HG03066 (cell line): Measurements from ENCODE around the gene OR6P1.

Experiments
- ATAC-seq: cut with Tn5 transposase; IDR thresholded peaks from one replicate; pipeline ENCODE4 v1.9.1; 2021; ENCODE audit warnings: low read depth; ENCODE audit not compliant: unreplicated experiment

The OR6P1 gene, protein sequence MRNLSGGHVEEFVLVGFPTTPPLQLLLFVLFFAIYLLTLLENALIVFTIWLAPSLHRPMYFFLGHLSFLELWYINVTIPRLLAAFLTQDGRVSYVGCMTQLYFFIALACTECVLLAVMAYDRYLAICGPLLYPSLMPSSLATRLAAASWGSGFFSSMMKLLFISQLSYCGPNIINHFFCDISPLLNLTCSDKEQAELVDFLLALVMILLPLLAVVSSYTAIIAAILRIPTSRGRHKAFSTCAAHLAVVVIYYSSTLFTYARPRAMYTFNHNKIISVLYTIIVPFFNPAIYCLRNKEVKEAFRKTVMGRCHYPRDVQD

DNA sequence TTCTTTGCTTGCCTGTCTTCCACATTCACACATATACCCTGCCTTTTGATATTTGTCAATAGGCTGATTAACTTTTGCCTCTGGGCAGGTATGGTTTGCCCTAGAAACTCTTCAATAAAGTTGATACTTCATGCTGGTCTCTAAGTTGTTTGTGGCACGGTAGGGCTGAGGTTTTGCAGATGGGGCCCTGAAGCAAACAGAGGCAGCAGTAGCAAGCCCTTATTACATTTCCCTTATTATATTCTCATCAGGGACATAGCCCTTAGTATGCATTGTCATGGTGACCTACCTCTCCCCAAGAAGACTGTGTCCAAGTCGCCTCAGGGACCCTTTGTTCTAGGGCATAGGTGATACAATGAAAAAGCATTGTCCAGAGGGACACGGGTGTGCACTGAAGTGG, at the start of gene OR6P1:
TSS of gene OR6P1 (minus strand) at position 101 of the 400 bp plus-strand sequence. CDS start 6,976 bp downstream, outside the sequence.
- ATAC-seq: no peak

DNA sequence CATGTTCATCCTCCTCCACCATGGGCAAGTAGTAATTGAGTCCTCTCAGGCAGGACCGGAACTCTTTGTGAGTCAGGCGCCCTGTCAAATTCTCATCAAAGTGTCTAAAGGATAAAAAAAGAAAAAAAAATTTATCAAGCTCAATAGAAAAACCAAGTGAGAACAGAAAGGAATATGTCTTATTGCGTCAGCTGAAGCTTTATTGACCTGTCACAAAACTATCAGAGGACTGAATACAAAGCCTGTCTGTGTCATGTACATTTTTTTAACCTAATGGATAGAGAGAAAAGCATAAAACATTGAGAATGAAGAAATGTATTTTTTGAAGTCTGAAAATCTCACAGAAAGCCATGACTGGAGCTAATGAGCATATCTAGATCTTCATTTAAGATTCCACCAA, 43.4 kb upstream of the OR6P1 start:
- no peak for ATAC-seq

DNA sequence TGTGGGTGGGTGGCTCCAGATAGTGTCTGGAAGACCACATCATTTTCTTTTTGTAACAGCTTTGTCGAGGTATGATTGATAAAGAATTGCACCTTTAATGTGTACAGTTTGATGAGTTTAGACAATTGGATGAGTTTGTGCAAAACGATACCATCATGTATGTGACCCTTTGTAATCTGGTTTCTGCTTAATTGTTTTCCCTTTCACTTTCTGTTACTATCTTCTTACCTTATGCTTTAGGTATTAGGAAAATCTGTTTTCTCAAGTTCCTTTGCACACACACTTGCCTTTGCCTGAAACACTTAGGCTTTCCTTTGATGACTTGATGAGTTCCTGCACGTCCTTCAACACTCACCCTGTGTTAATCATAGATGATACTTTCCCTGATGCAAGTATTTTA, 41.5 kb upstream of the OR6P1 start:
- no peak for ATAC-seq

DNA sequence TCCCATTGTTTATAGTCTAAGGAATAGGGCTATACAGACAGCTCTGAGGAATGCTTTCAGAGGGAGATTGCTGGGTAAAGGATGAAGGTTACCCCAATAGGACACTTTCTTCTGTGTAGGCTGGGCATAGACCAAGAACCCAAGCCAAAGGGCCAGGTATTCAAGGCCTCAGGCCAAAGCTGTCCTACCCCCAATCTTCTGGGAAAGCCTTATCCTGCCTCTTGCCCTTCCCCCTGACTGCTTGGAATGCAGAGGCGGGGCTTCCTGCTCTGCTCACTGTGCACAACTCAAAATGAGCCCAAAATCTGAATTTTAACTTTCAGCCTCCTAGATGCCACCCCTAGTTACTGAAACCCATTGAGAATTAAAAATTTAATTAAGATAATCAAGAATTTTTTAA, 36.9 kb upstream of the OR6P1 start:
- no peak for ATAC-seq

DNA sequence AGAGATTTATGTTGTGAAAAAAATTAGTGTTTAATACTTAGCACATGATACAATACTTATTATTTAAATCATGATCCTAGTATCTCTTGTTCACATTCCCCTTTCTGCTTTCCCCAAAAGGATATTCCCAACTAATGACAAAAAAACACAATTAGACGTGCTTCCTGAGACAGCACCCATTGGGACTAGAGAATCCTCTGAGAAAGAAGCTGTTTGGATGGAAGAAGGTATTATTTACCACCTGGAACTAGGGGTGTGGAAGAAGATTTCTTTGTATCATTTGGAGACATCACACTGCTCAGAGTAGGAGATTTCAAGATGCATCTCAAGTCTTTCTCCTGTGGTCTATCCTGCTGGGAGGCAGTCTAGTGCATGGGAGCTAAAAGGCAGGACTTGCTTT, 34.6 kb upstream of the OR6P1 start, which contains the start of gene OR10Z1:
TSS of gene OR10Z1 (plus strand) at position 301 of the 400 bp plus-strand sequence. CDS start 1,171 bp downstream, outside the sequence.
- no peak for ATAC-seq

DNA sequence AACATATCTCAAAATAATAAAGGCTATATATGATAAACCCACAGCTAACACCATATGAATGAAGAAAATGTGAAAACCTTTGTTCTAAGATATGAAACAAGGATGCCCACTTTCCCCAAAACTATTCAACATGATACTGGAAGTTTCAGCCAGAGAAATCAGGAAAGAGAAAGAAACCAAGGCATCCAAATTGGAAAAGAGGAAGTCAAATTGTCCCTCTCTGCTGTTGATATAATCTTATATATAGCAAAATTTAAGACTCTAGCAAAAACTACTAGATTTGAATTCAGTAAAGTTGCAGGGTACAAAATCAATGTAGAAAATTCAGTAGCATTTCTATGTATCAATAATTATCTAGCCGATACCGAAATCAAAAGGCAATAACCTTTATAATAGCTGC, 30.4 kb upstream of the OR6P1 start:
- no peak for ATAC-seq

DNA sequence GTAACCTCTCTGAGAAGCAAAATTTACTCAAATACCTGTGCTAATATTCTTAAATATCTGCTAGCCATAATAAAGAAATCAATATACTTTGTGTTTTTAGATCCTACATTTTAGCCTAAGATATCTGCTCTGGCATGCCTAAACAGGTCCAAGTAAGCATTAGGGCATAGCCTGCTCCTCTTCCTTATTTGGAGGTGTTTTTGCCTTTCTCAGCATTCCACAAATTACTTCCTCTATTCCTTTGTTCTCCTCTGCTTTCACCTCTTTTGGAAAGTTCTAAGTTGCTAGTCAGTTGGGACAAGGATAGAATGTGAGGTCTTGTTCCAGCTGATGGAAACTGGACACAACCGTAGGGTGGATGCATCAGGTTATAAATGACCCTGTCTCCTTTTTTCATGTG, 16.6 kb upstream of the OR6P1 start:
- ATAC-seq: no peak

DNA sequence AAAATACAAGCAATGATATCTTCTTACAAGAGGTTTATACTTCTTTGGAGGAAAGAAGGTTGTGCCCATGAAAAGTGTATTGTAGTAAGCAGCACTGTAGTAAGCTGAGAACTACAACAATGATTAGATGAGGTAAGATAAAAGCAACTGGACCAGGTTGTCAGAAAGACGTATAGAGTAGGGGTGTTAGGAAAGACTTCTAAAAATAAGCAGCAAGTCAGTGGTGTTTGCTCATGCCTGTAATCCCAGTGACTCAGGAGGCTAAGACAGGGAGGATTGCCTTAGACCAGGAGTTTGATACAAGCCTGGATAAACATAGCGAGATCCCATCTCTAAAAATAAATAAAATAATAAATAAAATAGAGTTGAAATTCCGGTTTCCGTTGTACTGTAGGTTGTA, 13.6 kb upstream of the OR6P1 start:
- ATAC-seq: no peak

DNA sequence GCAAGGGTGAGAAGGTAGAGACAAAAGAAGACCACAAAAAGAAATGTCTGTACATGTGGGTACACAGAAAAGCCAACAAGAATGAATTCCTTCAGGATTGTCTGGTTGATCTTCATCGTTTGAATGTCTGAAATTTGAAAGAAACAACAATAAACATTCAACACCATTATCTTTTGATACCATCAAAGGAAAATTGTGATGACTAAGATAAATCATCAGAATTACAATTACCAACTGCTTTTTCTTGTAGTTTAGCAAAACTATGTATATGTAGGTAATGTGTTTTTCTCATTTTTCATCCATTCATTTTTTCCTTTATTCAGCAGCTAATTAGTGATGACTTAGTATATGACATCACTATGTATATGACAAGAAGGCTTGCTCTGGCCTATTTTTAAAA, 9.4 kb upstream of the OR6P1 start, which contains the start of gene OR10X1:
TSS of gene OR10X1 (minus strand) at position 167 of the 400 bp plus-strand sequence. CDS start at position 167, 0 bp downstream.
- no peak for ATAC-seq

DNA sequence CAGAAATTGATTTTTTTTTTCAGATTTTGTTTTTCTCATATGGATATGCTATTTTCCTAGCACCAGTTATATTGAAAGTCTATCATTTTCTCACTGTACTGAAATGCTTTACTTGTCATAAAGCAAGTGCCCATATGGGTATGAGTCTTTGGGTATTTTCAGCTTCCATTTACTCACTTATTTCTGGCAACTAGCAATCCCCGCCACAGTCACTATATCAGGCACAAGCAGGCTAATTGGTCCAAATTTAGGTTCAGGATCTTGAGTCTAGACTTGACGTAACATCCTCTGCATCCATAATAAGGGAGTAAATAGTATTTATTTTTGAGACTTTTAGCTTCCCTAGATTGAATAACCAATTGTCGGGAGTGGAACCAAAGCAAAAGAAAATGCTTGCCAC, 7.2 kb upstream of the OR6P1 start:
- no peak for ATAC-seq

DNA sequence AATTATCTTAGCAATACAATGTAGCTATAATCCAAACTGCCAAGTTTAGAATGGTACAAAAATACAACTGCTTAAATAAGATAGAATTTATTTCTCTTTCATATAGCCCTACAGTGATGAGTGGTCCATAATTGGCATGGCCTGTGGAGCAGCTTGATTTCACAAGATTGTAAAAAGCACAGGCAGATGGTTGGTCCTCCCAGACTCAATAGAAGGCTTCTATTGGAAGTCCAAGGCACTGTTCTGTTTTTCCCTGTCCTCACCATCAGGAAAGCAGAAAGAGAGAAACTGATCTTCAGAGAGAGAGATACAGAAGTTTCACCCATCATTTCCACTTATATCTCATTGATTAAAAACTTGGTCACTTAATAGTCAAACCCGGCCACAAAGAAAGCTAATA, 1.8 kb upstream of the OR6P1 start:
- no peak for ATAC-seq

DNA sequence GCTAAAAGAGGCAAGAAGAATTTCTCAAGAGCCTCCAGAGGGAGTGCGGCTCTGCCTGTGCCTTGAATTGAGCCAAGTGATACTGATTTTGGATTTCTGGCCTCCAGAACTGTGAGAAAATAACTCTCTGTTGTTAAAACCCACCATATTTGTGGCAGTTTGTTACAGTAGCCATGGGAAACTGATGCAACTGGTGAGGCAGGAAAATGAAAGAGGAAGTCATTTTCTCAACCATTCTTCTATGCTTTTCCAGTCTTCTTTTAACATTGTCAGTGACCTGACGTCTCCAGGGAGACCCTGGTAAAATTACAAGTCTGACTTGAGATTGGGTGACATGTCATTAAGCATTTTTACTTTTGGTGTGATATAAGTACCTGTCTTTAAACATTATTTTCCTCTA, 5.8 kb downstream of the OR6P1 start:
- no peak for ATAC-seq

DNA sequence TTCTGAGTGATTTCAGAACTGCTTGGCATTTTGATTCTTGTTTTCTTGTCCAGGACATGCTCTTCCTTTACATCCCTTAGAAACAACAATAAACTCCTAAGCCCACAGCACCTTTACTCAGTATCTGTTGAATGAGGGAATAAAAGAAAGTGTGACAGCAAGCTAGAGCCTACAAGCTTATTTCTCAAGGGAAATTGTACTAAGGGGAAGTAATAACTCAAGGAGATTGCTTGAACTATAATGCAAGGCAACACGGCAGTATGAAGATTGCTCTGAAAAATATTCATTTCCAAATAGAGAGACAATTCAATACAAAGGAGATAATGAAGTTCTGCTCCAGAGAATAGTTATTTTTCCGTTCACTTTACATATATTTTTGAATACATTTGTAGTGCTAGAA, 6.5 kb downstream of the OR6P1 start:
- ATAC-seq: no peak

DNA sequence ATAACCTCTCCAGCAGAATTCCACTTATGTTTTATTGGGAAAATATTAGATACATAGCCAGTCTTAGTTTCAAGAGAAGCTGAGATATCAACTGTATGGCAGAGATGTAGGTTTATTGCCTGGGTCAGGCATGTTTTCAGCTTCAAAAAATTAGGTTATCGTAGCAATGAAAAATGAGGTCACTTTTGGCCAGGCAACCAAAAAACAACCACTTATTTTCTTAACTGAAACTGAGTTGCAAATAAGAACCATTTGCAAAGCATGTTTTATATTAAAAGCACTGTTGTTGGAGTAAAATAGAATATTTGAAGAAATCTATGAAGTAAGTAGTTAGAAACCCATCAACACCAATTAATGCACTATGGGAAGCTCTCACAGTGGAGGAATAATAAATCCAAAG, 10.7 kb downstream of the OR6P1 start:
- ATAC-seq: no peak

DNA sequence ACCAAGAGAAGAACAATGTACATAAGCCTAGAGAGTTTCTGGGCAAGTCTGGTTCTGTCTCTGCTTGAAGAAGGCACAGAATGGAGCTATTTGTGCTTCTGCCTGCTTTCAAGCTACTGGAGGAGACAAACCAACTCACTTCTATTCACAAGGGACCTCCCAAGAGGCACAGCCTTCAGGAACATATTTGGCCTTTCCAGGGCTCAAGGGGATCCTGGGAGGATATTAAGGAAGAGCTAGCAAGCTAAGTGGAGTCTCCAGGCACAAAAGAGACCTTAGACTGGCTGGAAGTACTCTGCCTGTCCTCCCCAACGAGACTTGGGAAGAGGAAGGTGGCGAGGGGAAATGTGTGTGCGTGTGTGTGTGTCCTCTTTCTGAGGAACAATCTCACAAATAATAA, 16.0 kb downstream of the OR6P1 start, which contains the start of gene OR6Y1:
TSS of gene OR6Y1 (minus strand) at position 54 of the 400 bp plus-strand sequence. CDS start 6,300 bp downstream, outside the sequence.
- ATAC-seq: no peak

DNA sequence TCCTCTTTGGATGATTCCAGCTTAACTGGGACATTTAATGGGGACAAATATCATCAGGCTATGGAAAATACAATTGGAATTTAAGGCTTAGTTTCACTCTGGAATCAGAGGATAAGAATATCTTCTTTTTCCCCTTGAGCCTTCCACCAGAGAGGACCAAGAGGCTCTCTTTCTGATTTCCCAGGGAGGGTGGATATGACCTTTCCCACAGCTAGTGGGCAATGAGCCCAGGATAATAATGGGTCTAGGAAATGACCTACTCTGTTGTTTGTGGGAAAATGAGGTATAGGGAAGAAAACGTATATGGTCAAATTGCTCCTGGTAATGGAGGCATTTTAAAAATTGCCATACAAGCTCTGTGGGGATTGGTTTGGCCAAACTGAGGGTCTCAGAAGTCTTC, 18.1 kb downstream of the OR6P1 start:
- ATAC-seq: no peak

DNA sequence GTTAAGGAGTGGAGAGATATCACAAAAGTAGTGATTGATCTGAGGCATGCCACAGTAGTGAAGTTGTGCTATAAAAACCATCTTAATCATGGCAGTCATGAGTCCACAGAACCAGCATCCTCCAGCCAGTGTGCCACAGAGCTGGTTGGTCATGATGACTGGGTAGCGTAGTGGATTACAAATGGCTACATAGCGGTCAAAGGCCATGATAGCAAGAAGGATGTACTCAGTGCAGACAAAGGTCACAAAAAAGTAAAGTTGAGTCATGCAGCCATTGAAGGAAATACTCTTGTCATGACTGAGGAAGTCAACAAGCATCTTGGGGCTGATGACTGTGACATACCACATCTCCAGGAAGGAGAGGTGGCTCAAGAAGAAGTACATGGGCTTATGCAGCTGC, 22.8 kb downstream of the OR6P1 start:
- no peak for ATAC-seq

DNA sequence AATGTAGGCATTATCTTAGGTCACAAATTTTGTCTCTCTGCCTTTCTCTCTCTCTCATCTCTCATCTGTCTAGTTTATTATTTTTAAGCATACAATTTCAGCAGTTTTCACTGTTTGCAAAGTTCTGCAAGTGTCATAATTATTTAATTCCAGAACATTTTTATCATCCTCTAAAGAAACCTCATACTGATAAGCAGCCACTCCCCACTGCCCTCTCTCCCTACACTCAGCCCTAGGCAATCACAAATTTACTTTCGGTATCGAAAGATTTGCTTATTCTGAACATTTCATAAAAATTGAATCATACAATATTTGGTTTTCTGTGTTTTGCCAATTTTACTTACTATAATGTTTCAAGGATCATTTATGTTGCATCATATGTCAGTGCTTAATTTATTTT, 32.8 kb downstream of the OR6P1 start:
- ATAC-seq: no peak

DNA sequence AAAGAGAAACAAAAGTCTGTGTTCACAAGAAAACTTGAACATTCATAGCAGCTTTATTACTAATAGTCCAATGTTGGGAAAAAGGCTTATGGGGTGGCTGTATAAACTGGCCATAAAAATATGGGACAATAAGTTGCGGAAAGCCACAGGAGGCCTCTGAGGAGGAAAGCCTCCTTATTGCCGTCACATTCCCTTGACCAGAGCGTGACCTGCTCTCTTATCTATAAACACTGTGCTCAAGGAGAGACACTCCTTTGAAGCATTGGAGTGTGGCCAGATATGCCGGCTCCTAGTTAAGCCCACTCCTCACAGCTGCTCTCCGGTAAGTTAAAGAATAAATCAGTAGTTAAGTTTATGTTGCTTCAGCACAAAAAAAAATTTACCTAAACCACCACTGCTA, 35.9 kb downstream of the OR6P1 start:
- no peak for ATAC-seq

DNA sequence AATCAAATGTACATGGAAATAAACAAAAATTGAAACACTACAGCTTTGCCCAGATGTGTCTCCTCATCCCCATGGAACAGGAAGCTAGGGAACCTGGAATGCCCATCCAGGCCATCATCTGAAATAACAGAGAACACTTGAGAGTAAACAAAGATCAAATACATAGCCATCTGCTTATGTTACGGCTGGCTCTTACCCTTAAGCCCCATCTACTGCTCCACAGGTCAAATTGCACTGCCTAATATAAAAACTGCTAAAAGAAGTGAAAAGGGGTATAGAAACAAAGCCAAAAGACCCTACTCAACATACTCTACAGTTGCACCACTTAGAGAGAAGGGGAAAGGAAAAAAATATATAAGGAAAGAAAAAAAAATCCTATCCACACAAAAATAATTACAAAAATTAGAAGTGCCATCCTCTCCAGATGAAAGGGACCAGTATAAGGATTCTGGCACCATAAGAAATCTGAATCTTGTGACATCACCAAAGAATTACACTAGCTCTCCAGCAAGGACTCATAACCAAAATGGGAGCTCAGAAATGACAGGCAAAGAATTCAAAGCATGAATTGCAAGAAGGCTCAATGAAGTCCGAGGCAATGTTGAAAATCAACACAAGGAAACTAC, 43.1 kb downstream of the OR6P1 start:
- no peak for ATAC-seq

DNA sequence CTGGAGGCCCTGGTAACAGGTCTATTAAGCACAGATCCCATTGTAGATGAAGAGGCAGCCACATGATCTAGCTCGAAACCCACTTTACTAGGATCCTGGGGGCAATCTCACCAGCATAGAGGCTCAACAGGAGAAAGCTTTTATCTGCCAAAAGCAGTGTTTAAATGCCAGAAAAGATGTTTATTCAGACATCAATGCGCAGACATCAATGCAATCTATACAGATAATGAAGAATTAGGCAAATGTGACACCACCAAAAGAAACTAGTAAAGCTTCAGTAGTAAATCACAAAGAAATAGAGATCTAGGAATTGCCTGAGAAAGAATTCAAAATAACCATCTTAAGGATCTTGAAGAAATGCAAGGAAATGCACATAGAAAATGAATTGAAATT, 48.7 kb downstream of the OR6P1 start:
- no peak for ATAC-seq
